ENCODE results near the gene WSCD2. TPM values are rescaled to one million over a fixed set of nuclear protein-coding genes. Genes with fewer than 3 reads are reported as not detected.

WSCD2 gene
- total and polyA plus RNA-seq, 2 of the 4 experiments (the other 2 are of a cell fraction): not detected

DNA sequence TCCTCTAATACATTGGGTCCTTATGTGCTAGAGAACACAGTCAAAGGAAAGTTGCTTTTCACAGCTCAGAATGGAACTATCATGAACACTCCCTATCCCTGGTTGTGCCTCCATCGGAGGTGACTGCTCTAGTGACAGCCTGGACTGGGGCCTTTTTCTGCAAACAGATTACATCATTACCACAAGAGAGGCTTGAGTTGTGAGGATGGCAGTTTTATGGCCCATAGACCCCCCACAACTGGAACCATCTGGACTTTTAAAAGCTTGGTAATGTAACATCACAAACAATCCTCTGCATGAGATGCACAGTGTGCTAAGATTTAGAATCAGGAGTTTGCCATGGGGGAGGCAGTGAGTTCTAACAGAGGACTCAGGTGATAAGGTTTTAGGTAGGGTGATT is 46.6 kb upstream of the WSCD2 start:
- Histone ChIP-seq H3K4ac (ENCODE audit: low read depth, low read length) (no peak overlapping the region), H3K14ac (replicated peaks; ENCODE audit: low read depth, low read length) (no peak overlapping the region), H4K20me1 (ENCODE audit: insufficient read depth, low read length) (no peaks in the 10 kb centered on the region), H3K4me3 (ENCODE audit: insufficient read depth, low read depth, low read length) (no peak overlapping the region), H2AK5ac (ENCODE audit: low read depth, low read length) (no peak overlapping the region), H3K9ac (ENCODE audit: low read depth, low read length) (no peak overlapping the region), H2BK20ac (ENCODE audit: low read depth, low read length) (no peak overlapping the region), H3K56ac (ENCODE audit: extremely low read depth, insufficient read depth, low read length) (no peak overlapping the region), H3K27me3 (ENCODE audit: control insufficient read depth, insufficient read depth, low read length) (no peaks in the 10 kb centered on the region), H3K18ac (ENCODE audit: low read depth, low read length) (no peak overlapping the region), H2BK5ac (ENCODE audit: low read depth, low read length, poor library complexity, severe bottlenecking) (no peak overlapping the region), H2AFZ (replicated peaks; ENCODE audit: low read length, poor library complexity) (no peak overlapping the region), H3K4me2 (ENCODE audit: low read depth, low read length) (no peak overlapping the region), H3K4me1 (ENCODE audit: control insufficient read depth, insufficient read depth, low read length) (no peaks in the 10 kb centered on the region), H2AK9ac (replicated peaks; ENCODE audit: low read depth, low read length, poor library complexity) (no peak overlapping the region), H3K9me1 (ENCODE audit: insufficient read depth, low read length) (no peaks in the 10 kb centered on the region), H4K5ac (ENCODE audit: low read depth, low read length) (no peak overlapping the region), H4K91ac (ENCODE audit: insufficient read depth, low read depth, low read length) (no peak overlapping the region), H3K79me1 (ENCODE audit: low read depth in 1 of 2, low read length in 2 of 2) (no peaks in the 10 kb centered on the region), H2BK15ac (ENCODE audit: low read depth, low read length) (no peak overlapping the region), H2BK120ac (ENCODE audit: low read depth, low read length) (no peak overlapping the region), H3K9me3 (ENCODE audit: control insufficient read depth, insufficient read depth, low read length) (no peaks in the 10 kb centered on the region; the same call in 1 of the 2 replicates), H3K23ac (ENCODE audit: low read depth, low read length) (no peak overlapping the region), H3K36me3 (ENCODE audit: control insufficient read depth, insufficient read depth, low read length) (no peaks in the 10 kb centered on the region), H4K8ac (ENCODE audit: low read depth in 2 of 2, low read length in 2 of 2) (no peak overlapping the region), H3K27ac (ENCODE audit: insufficient read depth, low read length) (no peak overlapping the region)
- WGBS, 2 experiments (ENCODE audit: extremely low coverage in 2 of 2, insufficient read length in 1 of 2): no CpG with 5 or more reads among the region's 1 CpG
- DNase-seq (no peak), ATAC-seq (ENCODE audit: low read depth) (no peak)
- CTCF ChIA-PET: no interaction called here
- no TSS peak for BruUV-seq (replicated peaks)
- POLR2A ChIA-PET (ENCODE audit: unreplicated experiment): no interaction called here
- intact Hi-C loops (cut with micrococcal nuclease) (no loop called here), dilution Hi-C loops (cut with HindIII; ENCODE audit: low sequenced_read_pairs, unreplicated experiment) (no loop called here), in situ Hi-C loops (cut with MboI; ENCODE audit: low sequenced_read_pairs) (no loop called here)
- TF ChIP-seq RAD21 (IDR thresholded peaks at IDR 0.05; ENCODE audit: low read length): no peak

All from IMR-90 (cell line).